HG02798 (cell line): Measurements from ENCODE around the gene ACOT6.
"Not testable (repeated sequence)": the region's sequence is repeated elsewhere in the genome, so short reads cannot be mapped to it uniquely, and the experiment has no call there.

Source experiments
- ATAC-seq: cut with Tn5 transposase; IDR thresholded peaks from one replicate; pipeline ENCODE4 v1.9.1; 2021; ENCODE audit warnings: mild to moderate bottlenecking; ENCODE audit not compliant: unreplicated experiment, poor library complexity

The ACOT6 gene

GRCh38 chr14:73591690-73592449 lies 20.4 kb upstream of the ACOT6 start, which contains the start of gene ACOT4:
ACOT4 (plus strand) TSS chr14:73591873; CDS start chr14:73591960, 87 bp downstream.
- ATAC-seq = peak; percentile 77

DNA sequence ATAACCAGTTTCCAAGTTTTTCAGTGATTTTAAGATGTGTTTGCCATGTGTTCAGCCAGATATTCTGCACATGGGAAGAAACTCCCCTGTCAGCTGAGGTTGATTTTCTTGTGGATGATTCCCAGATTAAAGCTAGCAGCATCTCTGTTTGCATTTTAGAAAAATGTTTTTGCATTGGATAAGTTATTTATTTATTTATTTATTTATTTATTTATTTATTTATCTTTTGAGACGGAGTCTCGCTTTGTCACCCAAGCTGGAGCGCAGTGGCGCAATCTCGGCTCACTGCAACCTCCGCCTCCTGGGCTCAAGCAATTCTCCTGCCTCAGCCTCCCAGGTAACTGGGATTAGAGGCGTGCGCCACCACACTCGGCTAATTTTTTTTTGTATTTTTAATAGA lies 17.8 kb upstream of the ACOT6 start:
- no peak for ATAC-seq

DNA sequence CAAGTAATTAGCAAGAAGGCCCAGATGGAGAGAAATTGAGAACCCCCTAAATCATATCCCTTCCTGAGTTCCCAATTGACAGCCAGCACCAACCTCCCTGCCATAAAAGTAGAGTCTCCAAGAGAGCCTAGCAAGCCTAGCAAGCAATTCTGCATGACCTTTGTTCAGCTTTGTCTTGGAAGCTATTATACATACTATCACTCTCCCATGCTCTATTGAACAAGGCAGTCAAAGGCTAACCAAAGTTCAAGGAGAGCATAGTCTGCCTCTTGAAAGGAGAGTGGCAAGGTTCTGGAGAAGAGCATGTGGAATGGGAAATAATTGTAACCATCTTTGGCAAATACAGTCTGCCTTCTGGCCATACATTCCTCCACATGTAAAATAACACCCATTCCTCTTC lies 12.8 kb upstream of the ACOT6 start:
- no peak for ATAC-seq

GRCh38 chr14:73602994-73603393 lies 9.3 kb upstream of the ACOT6 start:
- no peak for ATAC-seq

DNA sequence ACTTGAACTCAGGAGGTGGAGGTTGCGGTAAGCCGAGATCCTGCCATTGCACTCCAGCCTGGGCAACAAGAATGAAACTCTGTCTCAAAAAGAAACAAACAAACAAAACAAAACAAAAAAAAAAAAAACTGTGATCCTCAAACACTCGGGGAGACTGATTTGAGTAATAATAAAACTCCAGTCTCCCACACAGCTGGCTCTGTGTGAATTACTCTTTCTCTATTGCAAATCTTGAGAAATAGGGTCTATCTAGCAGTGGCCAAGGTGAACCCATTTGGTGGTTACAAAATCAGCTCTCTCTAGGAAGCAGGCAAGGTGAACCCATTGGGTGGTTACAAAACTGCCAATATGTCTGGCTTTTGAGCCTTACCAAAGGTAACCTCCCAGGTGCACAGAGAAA lies 6.0 kb upstream of the ACOT6 start:
- no peak for ATAC-seq

DNA sequence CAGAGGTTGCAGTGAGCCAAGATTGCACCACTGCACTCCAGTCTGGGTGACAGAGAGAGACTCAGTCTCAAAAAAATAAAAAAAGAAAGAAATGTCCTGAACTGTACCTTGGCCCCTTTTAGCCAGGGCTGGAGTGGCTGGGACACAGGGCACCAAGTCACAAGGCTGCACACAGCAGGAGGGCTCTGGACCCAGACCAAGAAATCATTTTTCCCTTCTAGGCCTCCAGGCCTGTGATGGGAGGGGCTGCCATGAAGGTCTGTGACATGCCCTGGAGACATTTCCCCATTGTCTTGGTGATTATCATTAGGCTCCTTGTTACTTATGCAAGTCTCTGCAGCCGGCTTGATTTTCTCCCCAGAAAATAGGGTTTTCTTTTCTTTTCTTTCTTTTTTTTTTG lies 5.1 kb upstream of the ACOT6 start:
- no peak for ATAC-seq

DNA sequence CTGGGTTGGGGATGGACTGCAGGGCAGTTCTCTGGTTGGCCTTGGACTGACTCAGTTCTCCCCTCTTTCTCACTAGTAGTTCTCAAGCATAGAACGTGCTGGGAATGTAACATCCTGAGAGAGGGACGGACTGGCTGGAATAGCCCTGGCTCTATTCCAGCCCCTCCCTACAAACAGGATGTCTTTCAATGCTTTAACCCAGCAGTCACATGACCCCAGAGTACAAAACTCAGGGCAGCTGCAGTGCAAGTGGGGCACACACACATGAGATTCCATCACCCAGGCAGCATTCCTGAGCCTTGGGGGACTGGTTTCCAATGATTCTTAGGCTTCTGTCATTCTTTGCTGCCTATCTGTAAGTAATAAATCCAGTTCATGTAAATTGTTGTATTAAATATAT lies 1.6 kb upstream of the ACOT6 start:
- ATAC-seq = no peak

- peak; percentile 5 for ATAC-seq
Observed at GRCh38 chr14:73613046-73613383, 698 bp downstream of the ACOT6 start.

GRCh38 chr14:73613419-73613963 lies 1.2 kb downstream of the ACOT6 start:
- no peak for ATAC-seq

DNA sequence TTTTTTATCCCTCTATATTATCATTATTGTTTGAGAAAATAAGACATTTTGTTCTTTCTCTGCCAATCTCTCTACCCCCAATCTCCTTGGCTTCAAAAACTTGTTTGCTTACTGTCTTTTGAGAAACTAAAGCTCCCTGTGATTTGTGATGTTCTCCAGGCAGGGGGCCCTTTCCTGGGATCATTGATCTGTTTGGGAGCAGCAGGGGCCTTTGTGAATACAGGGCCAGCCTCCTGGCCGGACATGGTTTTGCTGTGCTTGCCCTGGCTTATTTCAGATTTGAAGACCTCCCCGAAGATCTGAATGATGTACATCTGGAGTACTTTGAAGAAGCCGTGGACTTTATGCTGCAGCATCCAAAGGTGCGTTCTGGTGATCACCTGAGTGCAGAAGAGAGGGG lies 4.5 kb downstream of the ACOT6 start:
- no peak for ATAC-seq

DNA sequence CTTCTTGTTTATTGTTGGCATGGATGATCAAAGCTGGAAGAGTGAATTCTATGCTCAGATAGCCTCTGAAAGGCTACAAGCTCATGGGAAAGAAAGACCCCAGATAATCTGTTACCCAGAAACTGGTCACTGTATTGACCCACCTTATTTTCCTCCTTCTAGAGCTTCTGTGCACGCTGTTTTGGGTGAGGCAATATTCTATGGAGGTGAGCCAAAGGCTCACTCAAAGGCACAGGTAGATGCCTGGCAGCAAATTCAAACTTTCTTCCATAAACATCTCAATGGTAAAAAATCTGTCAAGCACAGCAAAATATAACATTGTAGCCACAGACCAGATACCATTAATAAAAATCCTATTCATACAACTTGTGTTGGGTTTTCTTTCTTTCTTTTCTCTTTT lies 7.2 kb downstream of the ACOT6 start:
- ATAC-seq = no peak

DNA sequence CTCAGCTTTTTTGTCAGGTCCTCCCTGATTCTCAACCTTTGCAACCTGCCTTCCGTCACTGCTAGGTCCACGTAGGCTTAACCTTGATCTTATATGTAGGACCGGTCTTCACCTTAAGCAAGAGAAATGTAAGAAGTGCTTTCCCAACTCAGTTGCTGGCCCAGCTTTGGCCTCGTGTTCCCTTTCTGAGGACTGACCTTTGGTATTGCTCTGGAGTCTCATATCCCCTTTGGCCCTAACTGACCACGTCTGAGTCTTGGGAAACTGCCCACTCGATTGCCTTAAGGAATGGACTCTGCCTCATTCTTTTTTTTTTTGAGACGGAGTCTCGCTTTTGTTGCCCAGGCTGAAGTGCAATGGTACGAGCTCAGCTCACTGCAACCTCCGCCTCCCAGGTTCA lies 8.0 kb downstream of the ACOT6 start:
- ATAC-seq = no peak

GRCh38 chr14:73623504-73624054 lies 11.3 kb downstream of the ACOT6 start:
- ATAC-seq = no peak

DNA sequence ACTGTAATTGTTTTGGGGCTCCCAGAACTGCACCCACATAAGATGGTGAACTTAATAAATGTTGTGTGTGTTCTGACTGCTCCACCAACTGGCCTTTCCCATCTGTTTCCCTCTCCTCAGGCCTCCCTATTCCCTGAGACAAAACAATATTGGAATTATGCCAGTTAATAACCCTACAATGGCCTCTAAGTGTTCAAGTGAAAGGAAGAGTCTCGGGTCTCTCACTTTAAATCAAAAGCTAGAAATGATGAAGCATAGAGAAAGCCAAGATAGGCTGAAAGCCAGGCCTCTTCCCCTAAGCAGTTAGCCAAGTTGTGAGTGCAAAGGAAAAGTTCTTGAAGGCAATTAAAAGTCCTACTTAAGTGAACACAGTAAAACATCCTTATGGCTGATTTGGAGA lies 13.4 kb downstream of the ACOT6 start:
- no peak for ATAC-seq

GRCh38 chr14:73627151-73627558 lies 14.8 kb downstream of the ACOT6 start:
- ATAC-seq = no peak

GRCh38 chr14:73630009-73630780 lies 17.9 kb downstream of the ACOT6 start:
- no peak for ATAC-seq

- peak; percentile 46 for ATAC-seq
Observed at GRCh38 chr14:73633116-73634010, 21.0 kb downstream of the ACOT6 start.

- ATAC-seq = no peak
Observed at GRCh38 chr14:73634011-73634833, 21.9 kb downstream of the ACOT6 start.

GRCh38 chr14:73636355-73636754 lies 24.0 kb downstream of the ACOT6 start:
- not testable (repeated sequence) for ATAC-seq
